Ramos (cell line): Measurements from ENCODE around the gene ATP5F1B.
"Not testable (repeated sequence)": the region's sequence is repeated elsewhere in the genome, so short reads cannot be mapped to it uniquely, and the experiment has no call there.

ENCODE experiments used
- in situ Hi-C: fragments of 300-500 bp; cut with MboI; formaldehyde crosslinking; loops from one replicate; pipeline ENCODE4 v1.14.3; 2022; ENCODE audit warnings: low sequenced_read_pairs; ENCODE audit not compliant: unreplicated experiment

The ATP5F1B gene

DNA sequence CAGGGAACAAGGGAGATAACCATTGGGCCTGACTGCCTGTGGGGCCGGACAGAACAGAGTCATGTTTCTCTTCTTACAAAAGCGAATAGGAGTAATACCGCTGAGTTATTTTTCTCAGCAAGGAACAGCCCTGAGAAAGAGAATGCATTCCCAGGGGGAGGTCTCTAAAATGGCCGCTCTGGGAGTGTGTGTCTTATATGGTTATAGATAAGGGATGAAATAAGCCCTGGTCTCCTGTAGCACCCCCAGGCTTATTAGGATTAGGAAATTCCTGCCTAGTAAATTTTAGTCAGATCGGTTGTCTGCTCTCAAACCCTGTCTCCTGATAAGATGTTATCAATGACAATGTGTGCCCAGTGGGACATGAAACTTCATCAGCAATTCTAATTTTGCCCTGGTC is 8.0 kb upstream of the ATP5F1B start:
- in situ Hi-C loops, result not testable (repeated sequence)

DNA sequence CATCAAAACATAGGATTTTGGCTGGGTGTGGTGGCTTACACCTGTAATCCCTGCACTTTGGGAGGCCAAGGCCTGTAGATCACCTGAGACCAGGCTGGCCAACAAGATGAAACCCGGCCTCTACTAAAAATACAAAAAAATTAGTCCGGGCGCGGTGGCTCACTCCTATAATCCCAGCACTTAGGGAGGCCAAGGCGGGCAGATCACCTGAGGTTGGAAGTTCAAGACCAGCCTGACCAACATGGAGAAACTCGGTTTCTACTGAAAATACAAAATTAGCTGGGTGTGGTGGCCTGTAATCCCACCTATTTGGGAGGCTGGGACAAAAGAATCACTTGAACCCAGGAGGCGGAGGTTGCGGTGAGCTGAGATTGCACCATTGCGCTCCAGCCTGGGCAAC is 2.2 kb upstream of the ATP5F1B start:
- in situ Hi-C loops, result not testable (repeated sequence)

- in situ Hi-C loops, result no loop called here
Measured at GRCh38 chr12:56645201-56645716, 525 bp downstream of the ATP5F1B start.

DNA sequence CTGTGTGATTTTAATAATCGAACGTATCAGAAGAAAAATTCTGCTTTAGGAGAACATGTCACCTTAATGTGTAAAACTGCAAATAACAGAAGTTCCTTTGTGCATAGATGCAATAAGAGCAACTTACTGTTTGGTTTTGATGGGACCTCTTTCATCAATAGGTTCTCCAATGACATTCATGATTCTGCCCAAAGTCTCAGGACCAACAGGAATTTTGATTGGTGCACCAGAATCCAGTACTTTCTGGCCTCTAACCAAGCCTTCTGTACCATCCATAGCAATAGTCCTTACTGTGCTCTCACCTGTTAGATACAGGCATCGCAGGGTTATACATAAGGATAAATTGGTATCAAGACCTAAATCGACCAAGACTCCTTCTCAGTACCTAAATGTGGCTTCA is 1.1 kb downstream of the ATP5F1B start:
- in situ Hi-C loops, result no loop called here

DNA sequence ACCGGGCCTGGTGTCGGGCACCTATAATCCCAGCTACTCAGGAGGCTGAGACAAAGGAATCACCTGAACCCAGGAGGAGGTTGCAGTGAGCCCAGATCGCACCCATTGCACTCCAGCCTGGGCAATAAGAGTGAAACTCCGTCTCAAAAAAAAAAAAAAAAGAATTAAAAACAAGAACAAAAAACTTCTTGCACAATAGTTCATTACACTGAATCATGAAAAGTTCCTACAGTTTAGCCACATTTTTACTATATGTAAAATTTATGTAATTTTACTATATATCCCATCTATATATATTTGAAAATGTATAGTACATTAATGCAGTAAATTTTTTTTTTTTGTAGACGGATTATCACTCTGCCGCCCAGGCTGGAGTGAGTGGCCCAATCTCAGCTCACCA is 4.6 kb downstream of the ATP5F1B start:
- in situ Hi-C loops, result no loop called here

- in situ Hi-C loops, result loop anchor here (10.0 kb wide), 1 partner anchor 477 kb away; the partner anchor contains the start of gene STAT6
Measured at GRCh38 chr12:56637621-56638020, 8.2 kb downstream of the ATP5F1B start.

- in situ Hi-C loops, result loop anchor here (10.0 kb wide), 1 partner anchor 478 kb away; the partner anchor contains the start of gene STAT6
Measured at GRCh38 chr12:56636675-56637540, 8.9 kb downstream of the ATP5F1B start.

- in situ Hi-C loops, result loop anchor here (10.0 kb wide), 1 partner anchor 479 kb away; the partner anchor contains the start of gene STAT6
Measured at GRCh38 chr12:56635806-56636674, 9.7 kb downstream of the ATP5F1B start.

DNA sequence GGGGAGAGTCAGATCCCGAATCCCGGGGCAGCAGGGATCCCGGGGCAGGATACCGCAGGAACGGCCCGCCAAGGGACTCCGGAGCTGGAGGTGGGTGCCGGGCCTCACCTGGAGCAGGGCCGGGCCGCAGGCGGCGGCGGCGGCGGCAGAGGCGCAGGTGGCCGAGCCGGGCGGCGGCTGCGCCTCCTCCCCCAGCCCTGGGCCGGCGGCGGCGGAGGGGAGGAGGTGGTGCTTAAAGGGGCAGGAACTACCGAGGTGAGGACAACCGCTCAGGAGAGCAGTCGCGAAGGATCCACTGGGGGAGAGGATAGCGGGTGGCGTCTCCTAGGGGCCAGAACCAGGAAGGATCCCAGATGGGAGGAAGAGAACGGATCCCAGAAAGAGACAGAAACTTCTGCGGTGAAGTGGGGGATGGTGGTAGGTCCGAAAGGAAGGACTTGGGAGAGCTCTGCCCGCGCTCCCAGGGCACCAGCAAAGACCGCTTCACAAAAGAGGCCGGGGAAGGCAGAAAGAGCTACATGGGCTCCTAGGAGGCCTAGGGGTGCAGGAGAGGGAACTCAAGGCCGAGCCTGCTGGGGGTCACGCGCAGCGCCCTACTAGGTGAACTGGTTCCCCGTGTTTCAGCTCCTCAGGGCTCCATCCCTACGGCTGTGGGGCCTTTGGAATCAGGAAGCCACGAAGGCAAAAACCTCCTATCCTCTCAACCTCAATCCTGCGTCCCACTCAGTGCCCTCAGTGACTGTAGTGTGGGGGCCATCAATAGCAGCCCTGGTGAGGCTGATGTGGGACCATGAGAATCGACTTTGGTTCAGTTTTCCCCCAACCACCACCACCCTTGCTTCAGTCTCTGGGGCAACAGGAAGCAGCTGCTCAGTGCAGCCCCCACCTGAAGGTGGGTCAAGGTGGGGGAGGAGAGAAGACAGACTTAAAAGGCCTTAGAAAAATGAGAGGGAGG is 10.7 kb downstream of the ATP5F1B start:
- in situ Hi-C loops, result loop anchor here (10.0 kb wide), 1 partner anchor 480 kb away; the partner anchor contains the start of gene STAT6

DNA sequence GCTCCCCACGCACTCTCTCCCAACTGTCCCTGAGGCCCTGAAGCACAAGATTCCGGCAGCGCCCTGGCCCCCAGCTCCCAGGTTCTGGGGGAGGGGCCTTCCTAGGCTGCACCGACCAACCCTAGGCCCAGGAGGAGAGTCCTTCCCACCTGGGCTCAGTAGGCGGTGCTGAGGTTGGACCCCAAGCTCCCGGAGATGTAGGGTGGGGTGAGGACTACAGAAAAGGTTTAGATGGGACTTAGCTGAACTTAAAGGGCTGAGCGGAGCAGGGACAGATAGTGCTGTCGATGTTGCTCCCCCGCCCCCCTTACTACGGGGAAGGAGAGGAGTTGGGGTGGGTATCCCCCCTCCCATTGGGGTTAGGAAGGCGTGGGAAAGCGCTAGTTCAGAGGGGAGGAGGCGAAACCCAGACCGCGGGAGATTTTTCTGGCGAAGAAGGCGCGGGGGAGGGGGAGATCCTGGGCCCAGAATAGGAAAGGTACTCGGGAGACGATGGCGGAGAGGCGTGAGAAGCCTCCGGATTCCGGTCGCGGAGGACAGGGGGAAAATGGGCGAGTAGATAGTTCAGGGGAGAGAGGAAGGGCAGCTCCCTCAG is 11.4 kb downstream of the ATP5F1B start:
- in situ Hi-C loops, result loop anchor here (10.0 kb wide), 1 partner anchor 480 kb away; the partner anchor contains the start of gene STAT6

GRCh38 chr12:56633468-56634241 is 12.1 kb downstream of the ATP5F1B start:
- in situ Hi-C loops, result loop anchor here (10.0 kb wide), 1 partner anchor 481 kb away; the partner anchor contains the start of gene STAT6

DNA sequence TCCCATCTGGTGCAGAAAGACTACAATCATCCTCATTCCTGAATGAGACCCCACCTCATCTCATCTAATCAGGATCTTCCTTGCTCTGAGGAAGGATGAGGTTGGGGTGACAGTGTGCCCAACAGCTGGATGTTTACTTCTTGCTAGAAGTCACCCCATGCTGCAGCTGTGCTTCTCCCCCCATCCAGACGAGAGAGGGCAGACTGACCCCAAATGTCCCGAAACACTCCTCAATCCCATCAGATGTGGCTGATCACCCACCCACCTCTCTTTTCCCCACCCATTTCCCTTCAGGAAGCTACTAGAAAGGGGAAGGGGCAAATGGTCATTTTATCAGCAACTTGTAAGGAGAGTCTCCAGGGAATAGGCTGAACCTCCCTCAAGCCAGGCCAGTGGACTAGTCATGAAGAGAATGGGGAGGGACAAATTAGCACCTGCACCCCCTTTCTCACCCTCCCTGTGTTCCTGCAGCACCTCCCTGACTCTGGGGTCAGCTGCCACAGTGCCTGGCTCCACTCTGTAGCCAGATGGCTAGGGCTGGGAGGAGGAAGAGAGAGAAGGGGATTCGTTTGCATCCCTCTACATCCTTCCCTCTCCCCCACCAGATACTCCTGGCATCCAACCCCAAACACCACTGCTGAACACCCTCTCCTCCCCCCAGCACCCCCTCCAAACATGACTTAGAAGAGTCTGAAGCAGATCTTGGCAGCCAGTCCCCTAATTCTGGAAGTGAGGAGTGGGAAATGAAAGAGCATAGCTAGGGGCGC is 12.9 kb downstream of the ATP5F1B start:
- in situ Hi-C loops, result loop anchor here (10.0 kb wide), 1 partner anchor 482 kb away; the partner anchor contains the start of gene STAT6

GRCh38 chr12:56631790-56632700 is 13.7 kb downstream of the ATP5F1B start:
- in situ Hi-C loops, result loop anchor here (10.0 kb wide), 1 partner anchor 483 kb away; the partner anchor contains the start of gene STAT6

- in situ Hi-C loops, result loop anchor here (10.0 kb wide), 1 partner anchor 485 kb away; the partner anchor contains the start of gene STAT6
Measured at GRCh38 chr12:56630180-56630632, 15.6 kb downstream of the ATP5F1B start, which contains the start of gene BAZ2A. TSS of gene BAZ2A (minus strand) at chr12:56630326. CDS start at chr12:56617530, 12,796 bp downstream.

DNA sequence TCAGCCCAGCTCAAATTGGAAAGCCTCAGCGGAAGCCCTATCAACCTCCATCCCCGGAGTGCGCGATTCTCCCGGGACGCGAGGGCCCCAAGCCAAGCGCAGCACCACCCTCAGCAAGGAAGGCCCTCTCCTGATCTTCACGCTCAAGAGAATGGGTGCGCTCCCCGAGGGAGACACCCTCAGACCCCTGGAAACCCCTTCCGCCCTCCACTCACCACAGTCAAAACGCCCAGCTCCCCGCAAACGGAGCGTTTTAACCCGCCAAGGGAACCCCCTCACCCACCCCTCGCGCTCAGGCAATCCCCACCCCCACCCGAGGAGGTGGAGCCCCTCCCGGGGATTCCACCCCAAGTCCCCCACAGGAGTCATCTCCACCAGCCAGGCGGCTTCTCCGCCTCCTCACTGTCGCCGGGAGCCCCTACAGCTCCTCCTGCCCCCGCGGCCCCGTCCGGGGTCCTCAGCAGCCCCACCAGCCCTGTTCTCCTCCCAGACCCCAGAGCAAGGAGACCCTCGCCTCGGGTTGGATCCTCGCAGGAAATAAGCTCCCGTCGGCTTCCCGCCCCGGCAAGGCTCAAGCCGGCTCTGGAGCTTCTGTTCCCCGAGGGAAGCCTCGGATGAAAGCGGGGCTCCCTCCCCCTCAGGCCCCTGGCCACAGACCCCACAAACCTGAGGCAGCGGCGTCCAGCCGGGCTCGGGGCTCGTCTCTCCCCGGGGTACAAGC is 16.2 kb downstream of the ATP5F1B start:
- in situ Hi-C loops, result loop anchor here (10.0 kb wide), 1 partner anchor 485 kb away; the partner anchor contains the start of gene STAT6
